HFF-Myc (cell line): Measurements from ENCODE around the gene ADGB.

ENCODE experiments used
- DNase-seq: peaks from one replicate; pipeline ENCODE4 v3.0.0-alpha.2; 2011; ENCODE audit warnings: low read depth; ENCODE audit errors: extremely low read depth
- H3K4me3 ChIP-seq: replicated peaks from 2 replicates; pipeline ENCODE4 v1.5.1; 2011; ENCODE audit warnings: low read depth, mild to moderate bottlenecking, control low read depth, low read length
- CTCF ChIP-seq: IDR thresholded peaks from 2 replicates; pipeline ENCODE4 v1.5.1; 2012; ENCODE audit warnings: mild to moderate bottlenecking, low read depth, low read length, control low read depth; ENCODE audit errors: missing control alignments

ADGB gene

DNA sequence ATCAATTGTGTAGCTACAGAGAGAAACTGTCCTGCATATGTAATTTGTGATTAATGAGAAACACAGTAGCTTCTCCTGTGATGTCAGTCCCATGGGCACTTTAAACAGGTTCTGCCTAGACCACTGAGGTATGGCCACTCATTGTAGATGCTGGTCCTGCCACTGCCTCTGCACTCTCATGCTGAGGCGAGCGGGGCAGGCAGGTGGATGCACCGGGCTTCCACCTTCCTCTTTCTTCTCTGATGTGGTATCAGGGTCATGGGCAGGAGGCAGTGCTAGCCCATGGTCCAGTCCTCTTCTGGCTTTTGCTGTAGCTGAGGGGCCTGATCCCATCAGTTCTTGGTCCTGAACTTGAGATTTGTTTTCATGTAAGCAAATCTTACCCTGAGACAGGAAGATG lies 58.7 kb downstream of the ADGB start:
- DNase-seq = no peak
- TF ChIP-seq CTCF = no peak
- H3K4me3 ChIP-seq = no peak overlapping the region

DNA sequence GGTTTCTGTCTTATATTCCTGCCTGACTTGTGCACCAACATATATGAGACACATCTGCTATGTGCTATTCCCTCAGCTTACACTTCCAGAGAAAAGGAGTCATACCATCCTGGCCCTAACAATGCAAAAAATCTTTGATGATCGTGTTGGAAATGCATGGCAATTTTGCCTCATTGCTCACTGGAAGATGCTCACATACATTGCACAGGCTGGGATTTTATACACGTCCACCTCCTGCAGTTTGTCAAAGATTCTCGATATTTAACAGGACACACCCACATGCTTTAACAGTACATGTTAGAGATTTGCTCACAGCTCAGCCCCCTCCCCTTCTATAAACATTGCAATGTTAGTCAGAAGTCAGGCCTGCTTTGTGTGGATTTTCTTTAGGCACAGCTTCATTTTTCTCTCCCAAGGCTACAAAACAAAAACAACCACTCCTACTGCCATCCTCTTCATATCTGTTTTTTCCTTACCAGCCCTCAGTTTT lies 66.1 kb downstream of the ADGB start:
- TF ChIP-seq CTCF = no peak
- no peak for DNase-seq
- no peak overlapping the region for H3K4me3 ChIP-seq

- no peak for TF ChIP-seq CTCF
- no peak for DNase-seq
- no peak overlapping the region for H3K4me3 ChIP-seq
Observed at GRCh38 chr6:146666909-146667308, 68.1 kb downstream of the ADGB start.

DNA sequence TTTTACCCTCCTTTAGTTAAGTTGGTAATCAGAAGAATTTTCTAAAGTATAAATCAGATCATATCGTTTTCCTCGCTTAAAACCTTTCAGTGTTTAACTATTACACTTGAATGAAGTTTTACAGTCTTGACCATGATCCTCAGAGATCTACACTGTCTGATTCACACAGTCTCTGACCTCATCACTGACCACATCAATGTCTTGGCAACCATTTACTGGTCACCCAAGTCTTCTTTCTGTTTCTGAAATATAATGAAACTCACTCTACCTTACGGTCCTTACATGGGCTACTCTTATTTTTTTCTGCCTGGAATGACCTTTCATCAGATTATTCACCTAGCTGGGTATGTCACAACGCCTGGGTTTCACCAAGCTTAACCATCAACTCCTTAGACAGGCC lies 71.4 kb downstream of the ADGB start:
- DNase-seq = no peak
- no peak overlapping the region for H3K4me3 ChIP-seq
- no peak for TF ChIP-seq CTCF

GRCh38 chr6:146673069-146673468 lies 74.3 kb downstream of the ADGB start:
- TF ChIP-seq CTCF = no peak
- DNase-seq = no peak
- H3K4me3 ChIP-seq = no peak overlapping the region

GRCh38 chr6:146679386-146679785 lies 80.6 kb downstream of the ADGB start:
- no peak overlapping the region for H3K4me3 ChIP-seq
- no peak for TF ChIP-seq CTCF
- no peak for DNase-seq

- H3K4me3 ChIP-seq = no peak overlapping the region
- no peak for DNase-seq
- no peak for TF ChIP-seq CTCF
Observed at GRCh38 chr6:146682919-146683318, 84.1 kb downstream of the ADGB start.
